NB4 (cell line): ENCODE results near the gene MBD5.

Experiments used
- CTCF ChIP-seq: IDR thresholded peaks from one replicate; pipeline ENCODE4 v1.5.1; 2012; ENCODE audit warnings: low read depth, low read length
- MAX ChIP-seq: IDR thresholded peaks from 2 replicates; pipeline ENCODE4 v1.6.1; 2011; ENCODE audit warnings: low read depth, low read length
- POLR2A ChIP-seq: IDR thresholded peaks from 2 replicates; pipeline ENCODE4 v1.6.1; 2011; ENCODE audit warnings: mild to moderate bottlenecking; ENCODE audit not compliant: insufficient read length; ENCODE audit errors: extremely low read depth

- TF ChIP-seq CTCF (no peak), MAX (no peak), POLR2A (no peak)
These were observed 508.9 kb downstream of the MBD5 start for GRCh38 chr2:148529745-148530144.
